ENCODE data around the gene MLXIP. TPM values are rescaled to one million over a fixed set of nuclear protein-coding genes. Genes with fewer than 3 reads are reported as not detected.
"Not testable (repeated sequence)": the region's sequence is repeated elsewhere in the genome, so short reads cannot be mapped to it uniquely, and the experiment has no call there.

Gene MLXIP
- total and polyA plus RNA-seq, 2 of the 4 experiments (the other 2 are of a cell fraction): 2.7 to 10.8 TPM

GRCh38 chr12:122054842-122055520, 23.6 kb upstream of the MLXIP start (continued):
- TF ChIP-seq MAZ (IDR thresholded peaks at IDR 0.05; ENCODE audit: borderline replicate concordance, low read depth, low read length): no peak

- H3K9ac ChIP-seq (ENCODE audit: low read depth, low read length); H3K56ac ChIP-seq (ENCODE audit: extremely low read depth, insufficient read depth, low read length); H3K27ac ChIP-seq (ENCODE audit: insufficient read depth, low read length); H2BK120ac ChIP-seq (ENCODE audit: low read depth, low read length); H2BK20ac ChIP-seq (ENCODE audit: low read depth, low read length); H4K20me1 ChIP-seq (ENCODE audit: insufficient read depth, low read length); H4K91ac ChIP-seq (ENCODE audit: insufficient read depth, low read depth, low read length); H2BK15ac ChIP-seq (ENCODE audit: low read depth, low read length); H2AFZ ChIP-seq (replicated peaks; ENCODE audit: low read length, poor library complexity); POLR2A ChIA-PET (ENCODE audit: unreplicated experiment); H3K23ac ChIP-seq (ENCODE audit: low read depth, low read length); H3K4me1 ChIP-seq (ENCODE audit: control insufficient read depth, insufficient read depth, low read length); H2AK5ac ChIP-seq (ENCODE audit: low read depth, low read length); dilution Hi-C loops (cut with HindIII; ENCODE audit: low sequenced_read_pairs, unreplicated experiment); H3K27me3 ChIP-seq (ENCODE audit: control insufficient read depth, insufficient read depth, low read length); H3K4me2 ChIP-seq (ENCODE audit: low read depth, low read length); H3K4me3 ChIP-seq (ENCODE audit: insufficient read depth, low read depth, low read length); H2AK9ac ChIP-seq (replicated peaks; ENCODE audit: low read depth, low read length, poor library complexity); H3K18ac ChIP-seq (ENCODE audit: low read depth, low read length); H3K9me1 ChIP-seq (ENCODE audit: insufficient read depth, low read length); DNase-seq; H3K9me3 ChIP-seq (ENCODE audit: control insufficient read depth, insufficient read depth, low read length); H3K79me1 ChIP-seq (ENCODE audit: low read depth in 1 of 2, low read length in 2 of 2); H3K36me3 ChIP-seq (ENCODE audit: control insufficient read depth, insufficient read depth, low read length); H3K4ac ChIP-seq (ENCODE audit: low read depth, low read length); H2BK5ac ChIP-seq (ENCODE audit: low read depth, low read length, poor library complexity, severe bottlenecking); H4K8ac ChIP-seq (ENCODE audit: low read depth in 2 of 2, low read length in 2 of 2); intact Hi-C loops (cut with micrococcal nuclease); H4K5ac ChIP-seq (ENCODE audit: low read depth, low read length); ATAC-seq (ENCODE audit: low read depth); H3K14ac ChIP-seq (replicated peaks; ENCODE audit: low read depth, low read length); BruUV-seq (replicated peaks): not testable (repeated sequence)
- in situ Hi-C loops (cut with MboI; ENCODE audit: low sequenced_read_pairs): loop anchor here (5.0 kb wide), 2 partner anchors 61 to 136 kb away; no protein-coding TSS in a partner anchor
- WGBS, 2 experiments (ENCODE audit: extremely low coverage in 2 of 2, insufficient read length in 1 of 2): 80% methylated on average over 1 of the region's 7 CpGs; no CpG with 5 or more reads in 1 of the 2 experiments
- CTCF ChIA-PET: interaction anchor here (0.9 to 1.3 kb wide), 2 partner anchors 66 to 189 kb away, joined by 3 read pairs; no protein-coding TSS in a partner anchor
Observed at GRCh38 chr12:122056406-122056805, 22.1 kb upstream of the MLXIP start.

Data from IMR-90 (cell line).